EH (cell line): ENCODE data around the gene HLA-DQA2.
"Not testable (repeated sequence)": the region's sequence is repeated elsewhere in the genome, so short reads cannot be mapped to it uniquely, and the experiment has no call there.

ENCODE experiments used
- DNase-seq: peaks from one replicate; pipeline ENCODE4 v3.0.0-alpha.2; 2015; ENCODE audit warnings: low read depth

The HLA-DQA2 gene

GRCh38 chr6:32779036-32779435, 37.8 kb downstream of the HLA-DQA2 start:
- no peak for DNase-seq

GRCh38 chr6:32782923-32783322, 41.7 kb downstream of the HLA-DQA2 start:
- DNase-seq = not testable (repeated sequence)

- DNase-seq = peak; percentile 63
These were observed 44.8 kb downstream of the HLA-DQA2 start for GRCh38 chr6:32785781-32786533.

DNA sequence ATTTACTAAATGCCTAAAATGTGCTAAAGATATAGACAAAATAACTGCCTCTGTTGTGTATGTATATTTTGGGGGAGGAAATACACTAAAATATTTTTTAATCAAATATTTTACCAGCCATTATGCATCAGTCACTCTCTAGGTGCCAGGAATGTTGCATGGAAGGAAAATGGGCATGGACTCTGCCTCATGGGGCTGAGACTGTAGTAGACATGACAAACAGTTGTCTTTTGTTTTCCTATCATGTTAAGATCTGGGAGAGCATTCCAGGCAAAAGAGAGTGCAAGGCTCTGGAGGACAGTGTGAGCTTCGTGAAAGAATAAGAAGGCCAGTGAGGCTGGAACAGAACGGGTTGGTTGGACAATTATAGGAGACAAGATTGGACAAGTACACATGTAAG, 49.1 kb downstream of the HLA-DQA2 start:
- peak; percentile 40 for DNase-seq

DNA sequence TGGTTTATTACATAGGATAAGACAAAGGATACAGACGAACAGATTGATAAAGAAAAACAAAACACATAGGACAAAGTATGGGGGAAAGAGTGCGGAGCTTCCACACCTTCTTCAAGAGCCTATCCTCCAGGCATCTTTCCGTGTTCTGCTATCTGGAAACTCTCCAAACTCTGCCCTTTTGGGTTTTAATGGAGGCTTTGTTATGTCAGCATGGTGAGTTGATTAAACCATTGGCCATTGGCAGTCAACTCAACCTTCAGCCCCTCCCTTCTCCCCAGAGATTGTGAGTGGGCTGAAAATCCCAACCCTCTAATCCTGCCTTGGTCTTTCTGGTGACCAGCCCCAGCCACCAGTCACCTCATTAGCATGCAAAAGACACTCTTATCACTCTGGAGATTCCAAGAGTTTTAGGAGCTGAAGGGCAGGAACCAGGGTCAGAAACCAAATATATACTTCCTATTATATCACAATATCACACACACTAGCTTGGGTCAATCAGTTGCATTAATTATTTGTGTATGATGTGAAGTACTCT, 51.8 kb downstream of the HLA-DQA2 start:
- no peak for DNase-seq

GRCh38 chr6:32794510-32794909, 53.3 kb downstream of the HLA-DQA2 start:
- no peak for DNase-seq
